ENCODE results near the gene CABP4.

The CABP4 gene

DNA sequence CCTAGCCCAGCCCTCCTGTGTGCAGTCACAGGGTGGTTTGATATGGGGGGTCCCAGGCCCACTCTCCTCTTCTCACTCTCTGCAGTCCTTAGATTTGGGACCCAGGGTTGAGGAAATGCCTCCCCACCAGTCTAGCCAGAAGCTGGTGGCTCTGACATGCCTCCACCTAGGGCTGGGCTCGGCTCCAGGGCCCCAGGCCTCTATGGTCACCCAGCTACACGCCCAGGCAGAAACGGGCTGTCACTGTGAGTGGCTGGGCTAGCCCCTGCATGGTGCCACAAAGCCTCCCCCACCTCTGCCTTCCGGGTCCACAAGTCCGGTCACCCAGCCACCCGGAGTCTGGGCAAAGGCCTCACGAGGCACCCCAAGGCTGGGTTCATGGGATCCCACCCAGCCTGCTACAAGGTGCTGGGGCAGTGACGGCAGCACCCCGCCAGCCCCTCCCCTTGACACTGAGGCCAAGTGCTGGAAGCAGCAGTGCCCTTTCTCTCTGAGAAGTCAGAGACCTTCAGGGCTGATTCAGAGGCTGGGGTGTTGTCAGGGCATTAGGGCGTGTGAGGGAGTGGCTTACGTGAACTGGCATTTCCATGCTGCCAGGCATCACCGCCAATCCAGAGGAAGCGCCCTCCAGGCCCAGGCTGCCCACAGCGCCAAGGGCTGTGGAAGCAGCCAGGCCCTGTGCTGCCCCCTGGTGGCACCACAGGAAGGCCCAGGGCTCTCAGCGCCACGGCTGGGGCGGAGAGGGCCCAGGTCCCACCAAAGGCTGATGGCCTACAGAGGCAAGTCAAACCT is 50.6 kb downstream of the CABP4 start:
- in situ Hi-C loops (cut with HindIII; ENCODE audit: low pct_unique_long_range_greater_than_20kb, low sequenced_read_pairs) = no loop called here
- no peak for TF ChIP-seq JUND (IDR thresholded peaks at IDR 0.05; ENCODE audit: low read depth)
- DNase-seq (ENCODE audit: low read depth in 1 of 2, low spot score in 1 of 2) = peak; percentile 94 to 96

DNA sequence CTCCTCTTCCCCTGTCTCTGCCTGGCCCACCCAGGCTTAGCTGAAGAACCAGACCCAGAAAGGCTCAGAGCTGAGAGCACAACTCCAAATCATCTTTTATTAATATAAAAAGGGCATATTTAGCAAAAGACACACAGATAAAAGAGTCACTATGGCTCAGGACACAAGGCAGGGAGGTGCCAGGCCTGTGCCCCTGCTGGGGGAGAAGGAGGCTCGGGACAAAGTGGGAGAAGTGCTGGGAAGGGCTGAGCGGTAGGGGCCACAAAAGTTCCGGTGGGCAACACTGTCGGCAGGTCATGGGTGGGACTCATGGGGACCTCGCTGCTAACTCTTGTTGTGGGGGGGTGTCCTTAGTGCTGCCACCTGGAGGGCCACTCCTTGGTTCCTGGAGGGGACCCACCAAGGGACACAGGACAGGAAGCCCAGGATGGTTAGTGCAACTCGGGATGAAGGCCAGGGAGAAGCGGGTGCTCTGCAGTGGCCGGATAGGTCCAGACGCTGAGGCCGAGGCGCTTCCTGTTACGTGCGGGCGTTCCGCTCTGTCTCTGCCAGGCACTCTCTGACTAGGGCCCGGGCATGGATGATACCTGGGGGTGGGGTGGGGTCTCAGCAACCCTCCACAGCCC is 51.4 kb downstream of the CABP4 start:
- no peak for DNase-seq (ENCODE audit: low read depth in 1 of 2, low spot score in 1 of 2)
- in situ Hi-C loops (cut with HindIII; ENCODE audit: low pct_unique_long_range_greater_than_20kb, low sequenced_read_pairs) = no loop called here
- no peak for TF ChIP-seq JUND (IDR thresholded peaks at IDR 0.05; ENCODE audit: low read depth)

DNA sequence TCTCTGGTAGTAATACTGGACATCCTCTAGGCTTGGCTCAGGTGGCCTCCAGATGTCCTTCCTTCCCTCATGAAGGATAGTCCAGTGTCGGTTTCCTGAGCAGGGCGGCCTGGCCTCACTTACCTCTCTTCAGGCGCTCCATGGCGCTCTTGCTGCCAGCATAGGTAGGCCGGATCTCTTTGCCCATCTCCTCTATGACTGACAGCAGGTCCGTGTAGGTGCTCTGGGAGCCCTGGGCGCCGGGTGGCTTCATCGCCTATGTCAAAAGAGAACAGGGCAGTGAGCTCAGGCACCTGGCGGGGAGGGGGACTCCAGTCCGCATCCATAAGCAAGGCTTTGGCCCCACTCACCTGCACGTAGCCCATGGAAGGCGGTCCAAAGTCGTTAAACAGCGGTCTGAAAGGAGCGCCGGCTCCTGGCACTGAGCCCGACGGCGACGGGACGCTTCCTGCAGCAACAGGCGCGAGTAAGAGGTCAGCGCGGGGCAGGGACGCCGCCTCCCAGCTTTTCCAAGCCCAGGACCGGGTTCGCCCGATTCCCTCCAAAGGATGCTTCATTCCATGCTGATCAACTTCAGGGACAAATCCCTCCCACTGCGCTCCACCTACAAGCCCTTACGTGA is 52.2 kb downstream of the CABP4 start:
- in situ Hi-C loops (cut with HindIII; ENCODE audit: low pct_unique_long_range_greater_than_20kb, low sequenced_read_pairs) = no loop called here
- no peak for TF ChIP-seq JUND (IDR thresholded peaks at IDR 0.05; ENCODE audit: low read depth)
- DNase-seq (ENCODE audit: low read depth in 1 of 2, low spot score in 1 of 2) = peak in 1 of 2 experiments; percentile 70

DNA sequence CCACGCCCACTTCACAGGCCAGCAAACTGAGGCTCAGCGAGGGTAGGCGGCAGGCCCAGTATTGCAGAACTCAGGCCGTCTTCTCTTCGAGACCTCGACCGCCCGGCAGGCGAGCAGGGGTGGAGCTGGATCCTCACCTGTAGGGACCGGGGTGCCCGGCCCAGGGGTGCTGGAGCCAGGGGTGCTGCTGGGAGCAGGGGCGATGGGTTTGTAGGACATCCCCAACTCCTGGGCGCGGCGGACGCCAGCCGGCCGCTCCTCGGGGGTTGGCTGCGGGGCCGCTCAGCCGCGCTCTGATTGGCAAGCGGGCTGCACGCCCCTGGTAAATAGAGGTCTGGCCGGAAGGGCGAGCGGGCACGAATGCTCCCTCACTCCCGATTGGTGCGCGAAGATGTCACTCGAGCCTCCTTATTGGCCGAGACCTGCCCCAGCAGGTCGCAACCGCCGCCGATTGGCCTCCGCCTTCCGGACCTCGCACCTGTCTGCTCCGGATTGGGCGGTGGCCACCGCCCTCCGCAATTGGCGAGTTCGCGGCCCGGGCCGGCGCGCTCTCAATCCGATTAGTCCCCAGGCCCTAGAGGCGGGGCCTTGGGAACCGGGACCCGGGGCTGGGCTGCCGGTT is 52.8 kb downstream of the CABP4 start, which contains the start of gene CDK2AP2:
CDK2AP2 (minus strand) TSS at position 299 of the 622 bp plus-strand sequence; CDS start at position 219, 80 bp downstream.
- in situ Hi-C loops (cut with HindIII; ENCODE audit: low pct_unique_long_range_greater_than_20kb, low sequenced_read_pairs) = no loop called here
- DNase-seq (ENCODE audit: low read depth in 1 of 2, low spot score in 1 of 2) = peak; percentile 99 to 100
- no peak for TF ChIP-seq JUND (IDR thresholded peaks at IDR 0.05; ENCODE audit: low read depth)

DNA sequence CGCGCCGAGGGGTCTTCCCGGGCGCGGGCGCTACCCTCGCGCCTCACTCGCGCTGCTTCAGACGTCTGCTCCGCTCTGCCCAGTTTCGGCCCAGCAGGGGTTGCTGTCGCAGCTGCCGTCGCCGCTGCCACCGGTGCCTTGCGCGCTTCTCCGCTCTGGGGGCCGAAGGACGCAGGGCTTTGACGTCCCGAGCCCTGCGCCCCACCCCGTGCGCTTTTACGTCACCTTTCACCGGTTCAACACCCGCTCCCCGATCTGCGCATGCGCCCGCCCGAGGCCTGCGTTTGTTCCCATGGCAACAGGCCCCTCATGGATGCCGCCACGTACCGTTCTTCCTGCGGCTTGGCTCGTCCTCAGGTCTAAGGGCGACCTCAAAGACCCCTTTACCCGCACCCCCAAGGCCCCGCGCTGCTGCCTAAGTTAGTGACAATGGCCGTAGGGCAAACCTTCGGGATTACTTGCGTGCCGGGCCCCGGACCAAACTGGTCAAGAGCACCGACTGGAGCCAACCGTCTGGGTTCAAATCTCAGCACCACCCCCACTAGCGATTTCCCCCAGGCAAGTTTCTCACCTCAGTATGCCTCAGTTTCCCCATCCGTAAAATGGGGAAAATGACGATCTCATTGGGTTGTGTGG is 53.5 kb downstream of the CABP4 start:
- DNase-seq (ENCODE audit: low read depth in 1 of 2, low spot score in 1 of 2) = peak; percentile 97
- TF ChIP-seq JUND (IDR thresholded peaks at IDR 0.05; ENCODE audit: low read depth) = no peak
- in situ Hi-C loops (cut with HindIII; ENCODE audit: low pct_unique_long_range_greater_than_20kb, low sequenced_read_pairs) = no loop called here

DNA sequence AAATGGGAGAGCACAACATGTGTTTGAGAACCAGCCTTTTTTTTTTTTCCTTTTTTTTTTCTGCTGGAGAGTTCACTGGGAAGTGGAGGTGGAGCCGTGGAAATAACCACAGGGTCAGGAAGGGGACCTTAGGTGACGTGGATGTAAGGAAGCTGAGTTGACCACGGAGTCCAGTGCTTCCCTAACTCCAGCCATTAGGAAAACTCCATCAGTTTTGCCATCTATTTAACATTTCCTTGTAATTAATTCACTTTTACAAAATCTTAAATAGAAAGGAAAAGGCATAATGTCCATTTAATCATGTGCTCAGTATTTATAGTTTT is 54.8 kb downstream of the CABP4 start:
- no peak for DNase-seq (ENCODE audit: low read depth in 1 of 2, low spot score in 1 of 2)
- no peak for TF ChIP-seq JUND (IDR thresholded peaks at IDR 0.05; ENCODE audit: low read depth)
- in situ Hi-C loops (cut with HindIII; ENCODE audit: low pct_unique_long_range_greater_than_20kb, low sequenced_read_pairs) = no loop called here
